ENCODE results near the gene DEPDC5.

DNA sequence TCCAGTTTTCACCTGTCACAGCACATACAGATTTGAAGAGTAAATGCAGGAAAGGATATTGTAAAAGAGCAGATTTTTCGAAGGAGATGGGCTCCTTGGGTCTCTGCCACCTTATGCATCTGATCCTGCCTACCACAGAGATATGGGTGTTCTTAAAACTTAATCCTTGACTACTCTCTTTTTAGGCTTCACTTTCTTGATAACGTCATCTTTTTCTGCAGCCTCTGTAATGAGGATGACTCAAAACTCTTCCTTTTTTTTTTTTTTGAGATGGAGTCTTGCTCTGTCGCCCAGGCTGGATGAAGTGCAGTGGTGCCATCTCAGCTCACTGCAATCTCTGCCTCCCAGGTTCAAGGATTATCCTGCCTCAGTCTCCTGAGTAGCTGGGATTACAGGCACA, 11.7 kb upstream of the DEPDC5 start:
- TF ChIP-seq, protein P1, sequence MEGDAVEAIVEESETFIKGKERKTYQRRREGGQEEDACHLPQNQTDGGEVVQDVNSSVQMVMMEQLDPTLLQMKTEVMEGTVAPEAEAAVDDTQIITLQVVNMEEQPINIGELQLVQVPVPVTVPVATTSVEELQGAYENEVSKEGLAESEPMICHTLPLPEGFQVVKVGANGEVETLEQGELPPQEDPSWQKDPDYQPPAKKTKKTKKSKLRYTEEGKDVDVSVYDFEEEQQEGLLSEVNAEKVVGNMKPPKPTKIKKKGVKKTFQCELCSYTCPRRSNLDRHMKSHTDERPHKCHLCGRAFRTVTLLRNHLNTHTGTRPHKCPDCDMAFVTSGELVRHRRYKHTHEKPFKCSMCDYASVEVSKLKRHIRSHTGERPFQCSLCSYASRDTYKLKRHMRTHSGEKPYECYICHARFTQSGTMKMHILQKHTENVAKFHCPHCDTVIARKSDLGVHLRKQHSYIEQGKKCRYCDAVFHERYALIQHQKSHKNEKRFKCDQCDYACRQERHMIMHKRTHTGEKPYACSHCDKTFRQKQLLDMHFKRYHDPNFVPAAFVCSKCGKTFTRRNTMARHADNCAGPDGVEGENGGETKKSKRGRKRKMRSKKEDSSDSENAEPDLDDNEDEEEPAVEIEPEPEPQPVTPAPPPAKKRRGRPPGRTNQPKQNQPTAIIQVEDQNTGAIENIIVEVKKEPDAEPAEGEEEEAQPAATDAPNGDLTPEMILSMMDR (IDR thresholded peaks at IDR 0.05; ENCODE audit: low read depth, low read length, poor library complexity, severe bottlenecking) = no peak
- no peak for TF ChIP-seq EZH2phosphoT487 (IDR thresholded peaks at IDR 0.05; ENCODE audit: borderline replicate concordance, low read length)
